Mucosa of stomach (tissue), 1 donor: ENCODE measurements around the gene CBLL1.

Experiments
- H3K27me3 ChIP-seq: one replicate; pipeline ENCODE4 v1.7.0; 2013; ENCODE audit warnings: mild to moderate bottlenecking, low read length; ENCODE audit not compliant: control insufficient read depth, insufficient read depth
- H3K36me3 ChIP-seq: one replicate; pipeline ENCODE4 v1.7.0; 2013; ENCODE audit warnings: low read length; ENCODE audit not compliant: control insufficient read depth, insufficient read depth
- H3K4me1 ChIP-seq: one replicate; pipeline ENCODE4 v1.7.0; 2013; ENCODE audit warnings: mild to moderate bottlenecking, low read length; ENCODE audit not compliant: control insufficient read depth, insufficient read depth
- H3K4me3 ChIP-seq: one replicate; pipeline ENCODE4 v1.7.0; 2013; ENCODE audit warnings: low read length
- H3K9ac ChIP-seq: one replicate; pipeline ENCODE4 v1.7.0; 2013; ENCODE audit warnings: mild to moderate bottlenecking, low read length, moderate library complexity
- H3K9me3 ChIP-seq: one replicate; pipeline ENCODE4 v1.7.0; 2013; ENCODE audit warnings: mild to moderate bottlenecking, low read length, moderate library complexity; ENCODE audit not compliant: control insufficient read depth
- donor health status: Pancreatic carcinoma.

CBLL1 gene

GRCh38 chr7:107788216-107788615 lies 44.3 kb downstream of the CBLL1 start:
- Histone ChIP-seq H3K9me3 (no peaks in the 10 kb centered on the region), H3K9ac (no peak overlapping the region), H3K36me3 (no peaks in the 10 kb centered on the region), H3K4me1 (no peaks in the 10 kb centered on the region), H3K27me3 (no peaks in the 10 kb centered on the region), H3K4me3 (no peak overlapping the region)

GRCh38 chr7:107788662-107789061 lies 44.7 kb downstream of the CBLL1 start:
- H3K4me1 ChIP-seq, result no peaks in the 10 kb centered on the region
- H3K9ac ChIP-seq, result no peak overlapping the region
- no peaks in the 10 kb centered on the region for H3K9me3 ChIP-seq
- H3K27me3 ChIP-seq, result no peaks in the 10 kb centered on the region
- no peaks in the 10 kb centered on the region for H3K36me3 ChIP-seq
- H3K4me3 ChIP-seq, result no peak overlapping the region

GRCh38 chr7:107789647-107790046 lies 45.7 kb downstream of the CBLL1 start:
- H3K4me3 ChIP-seq, result no peak overlapping the region
- H3K36me3 ChIP-seq, result no peaks in the 10 kb centered on the region
- no peaks in the 10 kb centered on the region for H3K4me1 ChIP-seq
- no peaks in the 10 kb centered on the region for H3K9me3 ChIP-seq
- H3K27me3 ChIP-seq, result no peaks in the 10 kb centered on the region
- no peak overlapping the region for H3K9ac ChIP-seq

- Histone ChIP-seq H3K4me1 (no peaks in the 10 kb centered on the region), H3K4me3 (no peak overlapping the region), H3K36me3 (no peaks in the 10 kb centered on the region), H3K9me3 (no peaks in the 10 kb centered on the region), H3K27me3 (no peaks in the 10 kb centered on the region), H3K9ac (no peak overlapping the region)
Measured at GRCh38 chr7:107792364-107792763, 48.4 kb downstream of the CBLL1 start.

GRCh38 chr7:107799647-107800264 lies 55.8 kb downstream of the CBLL1 start:
- Histone ChIP-seq H3K9me3 (no peaks in the 10 kb centered on the region), H3K9ac (no peak overlapping the region), H3K36me3 (no peaks in the 10 kb centered on the region), H3K4me3 (no peak overlapping the region), H3K27me3 (no peaks in the 10 kb centered on the region), H3K4me1 (no peaks in the 10 kb centered on the region)

- H3K36me3 ChIP-seq, result no peaks in the 10 kb centered on the region
- H3K27me3 ChIP-seq, result no peaks in the 10 kb centered on the region
- H3K4me3 ChIP-seq, result no peak within 1 kb of the TSS
- no peaks in the 10 kb centered on the region for H3K9me3 ChIP-seq
- no peak within 1 kb of the TSS for H3K9ac ChIP-seq
- H3K4me1 ChIP-seq, result no peaks in the 10 kb centered on the region
Measured at GRCh38 chr7:107803009-107803610, 59.2 kb downstream of the CBLL1 start, which contains the start of gene SLC26A3. Gene SLC26A3 (minus strand): TSS chr7:107803223. CDS start chr7:107794509, 8,714 bp downstream.

- Histone ChIP-seq H3K4me1 (no peaks in the 10 kb centered on the region), H3K4me3 (no peak overlapping the region), H3K27me3 (no peaks in the 10 kb centered on the region), H3K36me3 (no peaks in the 10 kb centered on the region), H3K9ac (no peak overlapping the region), H3K9me3 (no peaks in the 10 kb centered on the region)
Measured at GRCh38 chr7:107809179-107809578, 65.2 kb downstream of the CBLL1 start.

GRCh38 chr7:107810626-107811025 lies 66.7 kb downstream of the CBLL1 start:
- no peaks in the 10 kb centered on the region for H3K36me3 ChIP-seq
- no peak overlapping the region for H3K4me3 ChIP-seq
- no peaks in the 10 kb centered on the region for H3K27me3 ChIP-seq
- H3K4me1 ChIP-seq, result no peaks in the 10 kb centered on the region
- H3K9ac ChIP-seq, result no peak overlapping the region
- H3K9me3 ChIP-seq, result no peaks in the 10 kb centered on the region
